ENCODE measurements around the gene PAX5. TPM values are rescaled to one million over a fixed set of nuclear protein-coding genes. Genes with fewer than 3 reads are reported as not detected.
A peak's percentile ranks its signal among the peaks of the same experiment; 100 is the strongest.

Gene PAX5
- total RNA-seq, 1 experiment from 2014 or later, result 0.39 TPM

DNA sequence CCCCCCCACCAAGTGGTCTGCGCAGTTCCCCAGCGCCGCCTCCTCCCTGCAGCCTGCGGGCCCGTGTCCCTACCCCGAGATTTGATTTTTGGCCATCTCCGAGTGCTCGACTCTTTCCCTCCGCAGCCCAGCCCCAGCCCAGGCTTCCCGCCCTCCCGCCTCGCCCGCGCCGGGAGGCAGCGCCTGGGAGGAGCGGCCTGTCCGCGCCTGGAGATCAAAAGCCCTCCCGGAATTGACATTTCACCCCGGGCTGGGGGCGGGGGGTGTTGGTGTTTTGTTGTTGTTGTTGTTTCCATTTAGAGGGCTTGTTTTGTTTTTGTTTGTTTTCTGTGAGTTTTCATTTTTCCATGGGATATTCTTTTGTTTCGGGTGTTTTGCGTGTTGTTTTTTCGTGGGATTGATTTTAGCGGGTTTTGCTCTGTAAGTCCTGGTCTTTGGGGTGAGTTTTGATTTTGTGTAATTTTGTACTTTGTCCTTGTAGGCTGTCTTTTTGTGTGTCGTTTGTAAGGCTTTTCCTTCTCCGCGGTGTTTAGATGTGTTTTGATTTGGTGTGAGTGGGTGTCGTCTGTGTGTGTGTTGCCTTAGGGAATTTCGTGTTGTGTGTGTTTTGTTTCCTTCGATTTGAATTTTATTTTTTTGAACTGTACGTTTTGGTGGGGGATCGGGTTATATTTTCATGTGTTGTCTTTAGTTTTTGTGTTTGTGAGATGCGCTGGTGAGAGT lies 1.7 kb upstream of the PAX5 start:
- H2AK5ac ChIP-seq (ENCODE audit: insufficient read length, low read length), result no peak overlapping the region
- H3K9me3 Mint-ChIP-seq, result peaks cover 0 to 6% of the 10 kb centered on the region in 2 experiments; a peak in 3 of 5 replicates
- H2BK12ac ChIP-seq (ENCODE audit: insufficient read length, low read depth, low read length), result no peak overlapping the region
- peak overlapping the region; percentile 80 for H3K4me2 ChIP-seq (ENCODE audit: insufficient read depth, insufficient read length, low read length)
- H3K27ac Mint-ChIP-seq, result no peak overlapping the region; a peak in 1 of 7 replicates
- no peaks in the 10 kb centered on the region; the same call in 1 of the 2 replicates for H3K4me1 ChIP-seq (ENCODE audit: insufficient read depth, low read length)
- no peaks in the 10 kb centered on the region for H3K79me1 ChIP-seq (ENCODE audit: insufficient read depth, low read depth, low read length, poor library complexity, severe bottlenecking)
- H3K27me3 ChIP-seq (ENCODE audit: insufficient read depth, low read length), result peaks cover 71% of the 10 kb centered on the region
- peaks cover 3% of the 10 kb centered on the region for H4K20me1 ChIP-seq (ENCODE audit: control insufficient read depth, insufficient read depth, insufficient read length)
- H3K27me3 Mint-ChIP-seq (ENCODE audit: low read depth), result peaks cover 99% of the 10 kb centered on the region
- H3K23ac ChIP-seq (ENCODE audit: insufficient read length, low read depth, low read length), result no peak overlapping the region
- H4K91ac ChIP-seq (ENCODE audit: insufficient read length, low read depth, low read length), result no peak overlapping the region
- no peak overlapping the region for H2BK5ac ChIP-seq (ENCODE audit: insufficient read length, low read length)
- no peak overlapping the region for H3K9ac ChIP-seq (ENCODE audit: extremely low read depth, insufficient read length, low read length)
- H2BK15ac ChIP-seq (ENCODE audit: low read depth, low read length), result no peak overlapping the region
- peaks cover 31 to 47% of the 10 kb centered on the region in 2 experiments for H3K4me1 Mint-ChIP-seq
- no peak overlapping the region for H3K56ac ChIP-seq (ENCODE audit: insufficient read length, low read depth, low read length)
- no peaks in the 10 kb centered on the region for H3K79me2 ChIP-seq (ENCODE audit: insufficient read depth, low read length)
- TF ChIP-seq, protein P1, sequence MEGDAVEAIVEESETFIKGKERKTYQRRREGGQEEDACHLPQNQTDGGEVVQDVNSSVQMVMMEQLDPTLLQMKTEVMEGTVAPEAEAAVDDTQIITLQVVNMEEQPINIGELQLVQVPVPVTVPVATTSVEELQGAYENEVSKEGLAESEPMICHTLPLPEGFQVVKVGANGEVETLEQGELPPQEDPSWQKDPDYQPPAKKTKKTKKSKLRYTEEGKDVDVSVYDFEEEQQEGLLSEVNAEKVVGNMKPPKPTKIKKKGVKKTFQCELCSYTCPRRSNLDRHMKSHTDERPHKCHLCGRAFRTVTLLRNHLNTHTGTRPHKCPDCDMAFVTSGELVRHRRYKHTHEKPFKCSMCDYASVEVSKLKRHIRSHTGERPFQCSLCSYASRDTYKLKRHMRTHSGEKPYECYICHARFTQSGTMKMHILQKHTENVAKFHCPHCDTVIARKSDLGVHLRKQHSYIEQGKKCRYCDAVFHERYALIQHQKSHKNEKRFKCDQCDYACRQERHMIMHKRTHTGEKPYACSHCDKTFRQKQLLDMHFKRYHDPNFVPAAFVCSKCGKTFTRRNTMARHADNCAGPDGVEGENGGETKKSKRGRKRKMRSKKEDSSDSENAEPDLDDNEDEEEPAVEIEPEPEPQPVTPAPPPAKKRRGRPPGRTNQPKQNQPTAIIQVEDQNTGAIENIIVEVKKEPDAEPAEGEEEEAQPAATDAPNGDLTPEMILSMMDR (conservative IDR thresholded peaks at IDR 0.05), result no peak
- H3K14ac ChIP-seq (ENCODE audit: insufficient read depth, low read length), result no peak overlapping the region
- no peak overlapping the region for H3K18ac ChIP-seq (ENCODE audit: insufficient read length, low read depth, low read length)
- no peak overlapping the region for H4K8ac ChIP-seq (replicated peaks; ENCODE audit: insufficient read length, low read depth, low read length)
- H3K9me3 ChIP-seq (ENCODE audit: control insufficient read depth, low read depth, low read length), result no peaks in the 10 kb centered on the region
- no peak overlapping the region for H2AFZ ChIP-seq (ENCODE audit: low read length)
- WGBS (ENCODE audit: extremely low coverage, insufficient read length, low lambda C conversion rate), result no CpG with 5 or more reads among the region's 35 CpGs
- peak; percentile 54 for DNase-seq
- H2BK20ac ChIP-seq (ENCODE audit: low read depth, low read length, poor library complexity, severe bottlenecking), result no peak overlapping the region
- H2BK120ac ChIP-seq (ENCODE audit: low read depth, low read length, poor library complexity, severe bottlenecking), result no peak overlapping the region
- H3K23me2 ChIP-seq (ENCODE audit: insufficient read length, low read depth, low read length, poor library complexity, severe bottlenecking), result peaks cover 29% of the 10 kb centered on the region
- no peak overlapping the region for H3T11ph ChIP-seq (ENCODE audit: low read length)
- peak overlapping the region; percentile 57 to 86 for H3K4me3 Mint-ChIP-seq
- H3K4ac ChIP-seq (ENCODE audit: low read depth, low read length), result no peak overlapping the region
- no peak overlapping the region for H4K5ac ChIP-seq (ENCODE audit: insufficient read length, low read depth, low read length)
- H3K27ac ChIP-seq (ENCODE audit: insufficient read length, low read depth, low read length), result no peak overlapping the region
- H3K36me3 Mint-ChIP-seq (ENCODE audit: insufficient read depth in 1 of 3, low read depth in 3 of 3), result peaks cover 0 to 2% (median 0%) of the 10 kb centered on the region in 3 experiments; a peak in 1 of 7 replicates
